Measurements from ENCODE around the gene MAGIX.
"Not testable (repeated sequence)": the region's sequence is repeated elsewhere in the genome, so short reads cannot be mapped to it uniquely, and the experiment has no call there.

DNA sequence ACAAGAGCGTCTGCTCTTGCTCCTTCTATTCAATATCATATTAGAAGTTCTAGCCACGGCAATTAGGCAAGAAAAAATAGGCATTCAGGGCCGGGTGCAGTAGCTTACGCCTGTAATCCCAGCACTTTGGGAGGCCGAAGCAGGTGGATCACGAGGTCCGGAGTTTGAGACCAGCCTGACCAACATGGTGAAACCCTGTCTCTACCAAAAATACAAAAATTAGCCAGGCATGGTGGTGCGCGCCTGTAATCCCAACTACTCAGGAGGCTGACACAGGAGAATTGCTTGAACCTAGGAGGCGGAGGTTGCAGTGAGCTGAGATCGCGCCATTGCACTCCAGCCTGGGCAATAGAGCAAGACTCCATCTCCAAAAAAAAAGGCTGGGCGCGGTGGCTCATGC is 13.3 kb upstream of the MAGIX start:
- TF ChIP-seq ZNF449 (tag by site-specific recombination; IDR thresholded peaks at IDR 0.05); KLF17 (tag by site-specific recombination; IDR thresholded peaks at IDR 0.05); ZNF514 (tag by site-specific recombination; IDR thresholded peaks at IDR 0.05); ZBTB20 (tag by site-specific recombination; IDR thresholded peaks at IDR 0.05); REST (tag by site-specific recombination; IDR thresholded peaks at IDR 0.05); ZNF621 (tag by site-specific recombination; IDR thresholded peaks at IDR 0.05); CTCF (tag by site-specific recombination; IDR thresholded peaks at IDR 0.05); ZNF548 (tag by site-specific recombination; IDR thresholded peaks at IDR 0.05); YY1 (tag by site-specific recombination; IDR thresholded peaks at IDR 0.05); ZNF138 (tag by site-specific recombination; IDR thresholded peaks at IDR 0.05; ENCODE audit: borderline replicate concordance): not testable (repeated sequence)

Measured in HEK293 (cell line).